Type B pancreatic cell (in vitro differentiated cells): ENCODE results near the gene PLA2R1. TPM values are rescaled to one million over a fixed set of nuclear protein-coding genes. Genes with fewer than 3 reads are reported as not detected.

Experiments used
- DNase-seq: peaks from one replicate; pipeline ENCODE4 v3.0.0; 2021; ENCODE audit warnings: mixed read lengths; ENCODE audit not compliant: unreplicated experiment; ENCODE audit errors: extremely low spot score
- H3K27ac Mint-ChIP-seq: 2 replicates; pipeline ENCODE4 v1.8.0; 2021; ENCODE audit warnings: mild to moderate bottlenecking, mixed read lengths
- H3K27me3 Mint-ChIP-seq: 2 replicates; pipeline ENCODE4 v1.8.0; 2021; ENCODE audit warnings: mixed read lengths
- H3K36me3 Mint-ChIP-seq: 2 replicates; pipeline ENCODE4 v1.8.0; 2021; ENCODE audit warnings: mixed read lengths
- H3K4me1 Mint-ChIP-seq: one replicate; pipeline ENCODE4 v1.8.0; 2021; ENCODE audit warnings: mixed read lengths; ENCODE audit not compliant: unreplicated experiment
- H3K4me3 Mint-ChIP-seq: 2 replicates; pipeline ENCODE4 v1.8.0; 2021; ENCODE audit warnings: mild to moderate bottlenecking, mixed read lengths
- H3K9me3 Mint-ChIP-seq: 2 replicates; pipeline ENCODE4 v1.8.0; 2021; ENCODE audit warnings: mixed read lengths
- CTCF ChIP-seq: fragments of 200-600 bp; sonication (generic); conservative IDR thresholded peaks from 2 replicates; pipeline ENCODE4 v1.5.0; 2021; ENCODE audit warnings: antibody characterized with exemption, mild to moderate bottlenecking
- total RNA-seq: library from RNA; stranded (reverse); gene quantifications from 2 replicates; pipeline ENCODE4 v1.2.1, GENCODE V29; 2021; ENCODE audit warnings: low replicate concordance

Gene PLA2R1
- total RNA-seq, 1 donor from 2014 or later = 3.6 TPM

GRCh38 chr2:160029270-160029628 is 33.2 kb downstream of the PLA2R1 start:
- no peaks in the 10 kb centered on the region for H3K36me3 Mint-ChIP-seq
- H3K4me1 Mint-ChIP-seq = no peaks in the 10 kb centered on the region
- TF ChIP-seq CTCF = no peak
- no peaks in the 10 kb centered on the region for H3K27me3 Mint-ChIP-seq
- DNase-seq = no peak
- no peak overlapping the region for H3K4me3 Mint-ChIP-seq
- no peaks in the 10 kb centered on the region for H3K9me3 Mint-ChIP-seq
- H3K27ac Mint-ChIP-seq = no peak overlapping the region

- H3K27ac Mint-ChIP-seq = no peak overlapping the region
- no peaks in the 10 kb centered on the region for H3K4me1 Mint-ChIP-seq
Measured at GRCh38 chr2:160028431-160029269, 33.8 kb downstream of the PLA2R1 start.

GRCh38 chr2:160022162-160022561 is 40.3 kb downstream of the PLA2R1 start:
- peak; percentile 71 for TF ChIP-seq CTCF
- peaks cover 5% of the 10 kb centered on the region for H3K9me3 Mint-ChIP-seq
- no peak overlapping the region for H3K27ac Mint-ChIP-seq
- H3K4me1 Mint-ChIP-seq = no peaks in the 10 kb centered on the region
- H3K27me3 Mint-ChIP-seq = no peaks in the 10 kb centered on the region
- DNase-seq = no peak
- peaks cover 4% of the 10 kb centered on the region for H3K36me3 Mint-ChIP-seq
- no peak overlapping the region for H3K4me3 Mint-ChIP-seq

More at GRCh38 chr2:160028431-160029269, 33.8 kb downstream of the PLA2R1 start:
- Mint-ChIP-seq H3K27me3 (no peaks in the 10 kb centered on the region), H3K36me3 (no peaks in the 10 kb centered on the region), H3K4me3 (no peak overlapping the region), H3K9me3 (no peaks in the 10 kb centered on the region)
- DNase-seq = no peak
- no peak for TF ChIP-seq CTCF

- Mint-ChIP-seq H3K27me3 (peaks cover 4% of the 10 kb centered on the region), H3K27ac (no peak overlapping the region), H3K9me3 (peaks cover 5% of the 10 kb centered on the region), H3K4me3 (no peak overlapping the region), H3K4me1 (no peaks in the 10 kb centered on the region), H3K36me3 (peaks cover 4% of the 10 kb centered on the region)
- TF ChIP-seq CTCF = no peak
- no peak for DNase-seq
Measured at GRCh38 chr2:160019374-160020090, 42.9 kb downstream of the PLA2R1 start.

GRCh38 chr2:160015746-160016145 is 46.7 kb downstream of the PLA2R1 start:
- no peak for DNase-seq
- Mint-ChIP-seq H3K27me3 (peaks cover 4% of the 10 kb centered on the region), H3K27ac (no peak overlapping the region), H3K4me1 (no peaks in the 10 kb centered on the region), H3K36me3 (no peaks in the 10 kb centered on the region), H3K4me3 (no peak overlapping the region), H3K9me3 (no peaks in the 10 kb centered on the region)
- TF ChIP-seq CTCF = no peak
